ENCODE results near the gene SMTNL2. TPM values are rescaled to one million over a fixed set of nuclear protein-coding genes. Genes with fewer than 3 reads are reported as not detected.

Gene SMTNL2
- total and polyA plus RNA-seq, 9 of the 15 experiments (the other 6 are each of a cell fraction or from before 2014, with no cell fraction given): not detected

GRCh38 chr17:4548061-4548461 is 36.3 kb upstream of the SMTNL2 start:
- H3K4me3 ChIP-seq: no peak overlapping the region
- POLR2A ChIA-PET: interaction anchor here (0.7 kb wide), 1 partner anchor 112 kb away, joined by 3 read pairs; no protein-coding TSS in a partner anchor
- peaks cover 90% of the 10 kb centered on the region; the same call in 2 of the 3 replicates for H3K36me3 ChIP-seq (ENCODE audit: control insufficient read depth, insufficient read depth, low read length)
- no peak overlapping the region for H3K4me2 ChIP-seq (ENCODE audit: insufficient read depth, low read length)
- FAIRE-seq (no peak), ATAC-seq (no peak), DNase-seq (ENCODE audit: extremely low read depth in 1 of 4, low spot score in 3 of 4) (no peak)
- peaks cover 12% of the 10 kb centered on the region for H3K79me2 ChIP-seq (ENCODE audit: control insufficient read depth, insufficient read depth, low read length)
- no TSS peak for BruUV-seq (replicated peaks)
- in situ Hi-C loops (cut with MboI) (no loop called here), intact Hi-C loops (cut with micrococcal nuclease) (no loop called here)
- whole genome bisulfite sequencing (ENCODE audit: insufficient coverage, low coverage, missing lambda C conversion rate): 97% methylated on average over 7 of the region's 18 CpGs
- peak overlapping the region in 1 of 2 experiments; percentile 35; a peak in 1 of 4 replicates for H3K9ac ChIP-seq (ENCODE audit: insufficient read depth in 1 of 2, low read depth in 2 of 2, low read length in 2 of 2)
- no peaks in the 10 kb centered on the region for H3K9me3 ChIP-seq (replicated peaks; ENCODE audit: control insufficient read depth, insufficient read depth, low read depth, low read length)
- no peaks in the 10 kb centered on the region for H4K20me1 ChIP-seq (replicated peaks; ENCODE audit: control insufficient read depth, insufficient read depth, low read length)
- H3K27ac ChIP-seq (ENCODE audit: extremely low read depth, low read depth, low read length): no peak overlapping the region
- H3K27me3 ChIP-seq (ENCODE audit: control insufficient read depth in 2 of 2, insufficient read depth in 2 of 2, low read length in 2 of 2): no peaks in the 10 kb centered on the region
- no peak for TF ChIP-seq KAT8 (IDR thresholded peaks at IDR 0.05; ENCODE audit: low read depth)
- peak; percentile 54 for TF ChIP-seq POLR2G (IDR thresholded peaks at IDR 0.05; ENCODE audit: low read depth, low read length)
- peak; percentile 60 for TF ChIP-seq RBFOX2 (IDR thresholded peaks at IDR 0.05; ENCODE audit: low read depth, low read length)
- no peak overlapping the region for H2AFZ ChIP-seq (ENCODE audit: low read depth, low read length)
- H3K4me1 ChIP-seq (replicated peaks in 1 of 2; ENCODE audit: control insufficient read depth in 2 of 2, insufficient read depth in 2 of 2, low read length in 2 of 2): peaks cover 0 to 44% of the 10 kb centered on the region in 2 experiments; a peak in 2 of 5 replicates
- CTCF ChIA-PET (ENCODE audit: low intra/inter-chr PET ratio): no interaction called here
- H3K9me1 ChIP-seq (ENCODE audit: control insufficient read depth, insufficient read depth, low read length): no peaks in the 10 kb centered on the region

DNA sequence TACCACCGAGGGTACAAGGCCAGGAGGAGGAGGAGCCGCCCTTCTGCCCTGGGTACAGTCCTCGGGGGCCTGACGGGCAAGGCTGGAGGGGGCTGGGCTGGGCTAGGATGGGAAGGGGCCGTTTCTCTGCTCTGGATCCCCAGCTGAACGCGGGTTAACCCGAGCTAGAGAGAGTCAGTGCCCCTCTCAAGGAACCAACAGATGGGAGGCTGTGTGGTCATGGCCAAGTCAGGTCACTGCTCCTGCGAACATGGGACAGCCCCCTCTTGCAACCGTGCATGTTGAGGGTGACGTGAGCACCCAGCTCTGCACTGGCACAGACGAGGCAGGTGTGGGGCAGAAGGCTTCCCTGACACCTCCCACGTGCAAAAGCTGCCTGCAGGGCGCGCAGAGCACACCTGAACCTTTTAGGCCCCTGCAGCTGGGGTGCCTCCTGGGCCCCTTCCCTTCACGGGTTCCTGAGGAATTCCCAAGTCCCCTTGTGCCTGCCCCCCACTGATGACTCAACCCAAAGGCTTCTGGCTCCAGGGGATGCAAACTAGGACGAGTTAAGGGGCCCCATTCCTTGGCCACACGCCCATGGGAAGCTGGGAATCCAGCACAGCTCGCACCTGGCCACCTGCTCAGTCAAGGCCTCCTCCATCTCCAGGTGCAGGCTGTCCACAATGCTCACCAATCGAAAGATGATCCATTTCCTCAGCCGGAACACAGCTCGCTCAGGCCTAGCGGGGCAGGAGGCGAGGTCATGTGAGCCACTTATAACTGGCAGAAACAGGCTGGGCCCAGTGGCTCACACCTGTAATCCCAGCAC is 35.4 kb upstream of the SMTNL2 start:
- H3K4me1 ChIP-seq (replicated peaks in 1 of 2; ENCODE audit: control insufficient read depth in 2 of 2, insufficient read depth in 2 of 2, low read length in 2 of 2): peaks cover 0 to 41% of the 10 kb centered on the region in 2 experiments; a peak in 3 of 5 replicates
- ChIA-PET POLR2A (no interaction called here), CTCF (ENCODE audit: low intra/inter-chr PET ratio) (no interaction called here)
- peak overlapping the region in 1 of 2 experiments; percentile 58; a peak in 1 of 4 replicates for H3K9ac ChIP-seq (ENCODE audit: insufficient read depth in 1 of 2, low read depth in 2 of 2, low read length in 2 of 2)
- no peak overlapping the region for H2AFZ ChIP-seq (ENCODE audit: low read depth, low read length)
- H3K27ac ChIP-seq (ENCODE audit: extremely low read depth, low read depth, low read length): no peak overlapping the region
- no peak overlapping the region for H3K4me2 ChIP-seq (ENCODE audit: insufficient read depth, low read length)
- FAIRE-seq (no peak), ATAC-seq (no peak), DNase-seq (ENCODE audit: extremely low read depth in 1 of 4, low spot score in 3 of 4) (no peak)
- no peaks in the 10 kb centered on the region for H3K27me3 ChIP-seq (ENCODE audit: control insufficient read depth in 2 of 2, insufficient read depth in 2 of 2, low read length in 2 of 2)
- WGBS (ENCODE audit: insufficient coverage, low coverage, missing lambda C conversion rate): 95% methylated on average over 8 of the region's 24 CpGs
- no peak overlapping the region for H3K4me3 ChIP-seq
- intact Hi-C loops (cut with micrococcal nuclease) (no loop called here), in situ Hi-C loops (cut with MboI) (no loop called here)
- H3K9me1 ChIP-seq (ENCODE audit: control insufficient read depth, insufficient read depth, low read length): no peaks in the 10 kb centered on the region
- peaks cover 90% of the 10 kb centered on the region; the same call in 2 of the 3 replicates for H3K36me3 ChIP-seq (ENCODE audit: control insufficient read depth, insufficient read depth, low read length)
- H4K20me1 ChIP-seq (replicated peaks; ENCODE audit: control insufficient read depth, insufficient read depth, low read length): no peaks in the 10 kb centered on the region
- no peaks in the 10 kb centered on the region for H3K9me3 ChIP-seq (replicated peaks; ENCODE audit: control insufficient read depth, insufficient read depth, low read depth, low read length)
- peaks cover 20% of the 10 kb centered on the region for H3K79me2 ChIP-seq (ENCODE audit: control insufficient read depth, insufficient read depth, low read length)
- BruUV-seq (replicated peaks): no TSS peak
- no peak for TF ChIP-seq SNIP1 (IDR thresholded peaks at IDR 0.05; ENCODE audit: low read depth)
- no peak for TF ChIP-seq NFXL1 (CRISPR knock-in tag; IDR thresholded peaks at IDR 0.05)
- no peak for TF ChIP-seq TCF3 (CRISPR knock-in tag; IDR thresholded peaks at IDR 0.05)
- TF ChIP-seq PPARD (CRISPR knock-in tag; IDR thresholded peaks at IDR 0.05): no peak
- no peak for TF ChIP-seq ARID2 (IDR thresholded peaks at IDR 0.05)
- TF ChIP-seq RBM25 (IDR thresholded peaks at IDR 0.05; ENCODE audit: low read depth, low read length, severe bottlenecking): no peak
- no peak for TF ChIP-seq ZFX (CRISPR knock-in tag; IDR thresholded peaks at IDR 0.05)
- TF ChIP-seq KHSRP (IDR thresholded peaks at IDR 0.05): no peak
- no peak for TF ChIP-seq ZC3H11A (IDR thresholded peaks at IDR 0.05; ENCODE audit: low read depth, low read length)
- TF ChIP-seq TFAM (CRISPR knock-in tag; conservative IDR thresholded peaks at IDR 0.05): no peak
- no peak for TF ChIP-seq SNAPC5 (CRISPR knock-in tag; IDR thresholded peaks at IDR 0.05)
- TF ChIP-seq CEBPG (CRISPR knock-in tag; IDR thresholded peaks at IDR 0.05): no peak
- no peak for TF ChIP-seq CEBPG (tag; conservative IDR thresholded peaks at IDR 0.05 in 1 of 2, IDR thresholded peaks at IDR 0.05 in 1 of 2)
- no peak for TF ChIP-seq LEF1 (IDR thresholded peaks at IDR 0.05)
